GM04503 (cell line): ENCODE results near the gene EIF3J.
"Not testable (repeated sequence)": the region's sequence is repeated elsewhere in the genome, so short reads cannot be mapped to it uniquely, and the experiment has no call there.

Experiments used
- DNase-seq: peaks from one replicate; pipeline ENCODE4 v3.0.0-alpha.2; 2012; ENCODE audit warnings: low read depth

EIF3J gene

GRCh38 chr15:44542596-44542995, 5.6 kb downstream of the EIF3J start:
- DNase-seq = no peak

GRCh38 chr15:44544745-44545144, 7.8 kb downstream of the EIF3J start:
- DNase-seq = not testable (repeated sequence)

GRCh38 chr15:44545913-44546802, 9.2 kb downstream of the EIF3J start:
- DNase-seq = no peak

- not testable (repeated sequence) for DNase-seq
Observed at GRCh38 chr15:44549152-44549551, 12.2 kb downstream of the EIF3J start.

- no peak for DNase-seq
Observed at GRCh38 chr15:44550256-44550655, 13.3 kb downstream of the EIF3J start.

GRCh38 chr15:44550734-44551133, 13.8 kb downstream of the EIF3J start:
- no peak for DNase-seq

GRCh38 chr15:44554934-44555723, 18.2 kb downstream of the EIF3J start:
- DNase-seq = no peak

- DNase-seq = not testable (repeated sequence)
Observed at GRCh38 chr15:44560926-44561325, 24.0 kb downstream of the EIF3J start.

GRCh38 chr15:44565387-44566154, 28.6 kb downstream of the EIF3J start:
- no peak for DNase-seq

- no peak for DNase-seq
Observed at GRCh38 chr15:44566155-44566540, 29.2 kb downstream of the EIF3J start.

GRCh38 chr15:44568338-44568737, 31.4 kb downstream of the EIF3J start:
- DNase-seq = no peak

- no peak for DNase-seq
Observed at GRCh38 chr15:44569316-44569715, 32.4 kb downstream of the EIF3J start.

- no peak for DNase-seq
Observed at GRCh38 chr15:44570361-44570760, 33.4 kb downstream of the EIF3J start.

GRCh38 chr15:44573386-44573785, 36.4 kb downstream of the EIF3J start:
- DNase-seq = no peak

GRCh38 chr15:44574734-44575133, 37.8 kb downstream of the EIF3J start:
- no peak for DNase-seq

GRCh38 chr15:44580105-44580504, 43.2 kb downstream of the EIF3J start:
- DNase-seq = no peak

- DNase-seq = no peak
Observed at GRCh38 chr15:44584162-44584749, 47.3 kb downstream of the EIF3J start.

- DNase-seq = no peak
Observed at GRCh38 chr15:44585633-44586032, 48.7 kb downstream of the EIF3J start.

GRCh38 chr15:44588541-44588940, 51.6 kb downstream of the EIF3J start:
- DNase-seq = no peak

- no peak for DNase-seq
Observed at GRCh38 chr15:44591326-44591725, 54.4 kb downstream of the EIF3J start.

- DNase-seq = no peak
Observed at GRCh38 chr15:44593042-44593736, 56.2 kb downstream of the EIF3J start.
